ENCODE data around the gene HDAC4. TPM values are rescaled to one million over a fixed set of nuclear protein-coding genes. Genes with fewer than 3 reads are reported as not detected.

Gene HDAC4
- polyA plus RNA-seq, 3 donors, result 12.3 to 22.6 (median 14.5) TPM

DNA sequence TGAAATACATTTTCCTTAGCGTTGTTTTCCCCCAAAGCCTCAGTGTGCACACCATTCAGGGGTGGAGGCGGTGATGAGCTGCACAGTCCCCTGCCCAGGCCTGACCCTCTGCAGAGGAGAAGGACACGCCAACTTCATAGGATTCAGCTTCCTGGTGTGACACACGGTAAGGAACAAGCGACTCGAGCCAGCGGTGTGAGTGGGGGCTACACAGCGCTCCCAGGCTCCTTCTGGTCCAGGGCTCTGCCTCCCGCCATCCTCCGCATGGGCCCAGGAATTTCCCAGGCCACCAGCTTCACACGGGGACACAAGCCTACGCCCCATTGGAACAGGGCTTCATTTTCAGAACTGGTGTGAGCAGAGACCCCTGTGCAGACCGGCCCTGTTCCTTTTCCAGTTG is 272.1 kb downstream of the HDAC4 start:
- DNase-seq (ENCODE audit: extremely low read depth in 1 of 11, low read depth in 9 of 11, low spot score in 4 of 11), result no peak

GRCh38 chr2:239127513-239127912 is 273.3 kb downstream of the HDAC4 start:
- peak in 1 of 11 donors; percentile 22 for DNase-seq (ENCODE audit: extremely low read depth in 1 of 11, low read depth in 9 of 11, low spot score in 4 of 11)

- no peak for DNase-seq (ENCODE audit: extremely low read depth in 1 of 11, low read depth in 9 of 11, low spot score in 4 of 11)
Measured at GRCh38 chr2:239125726-239126675, 274.8 kb downstream of the HDAC4 start.

DNA sequence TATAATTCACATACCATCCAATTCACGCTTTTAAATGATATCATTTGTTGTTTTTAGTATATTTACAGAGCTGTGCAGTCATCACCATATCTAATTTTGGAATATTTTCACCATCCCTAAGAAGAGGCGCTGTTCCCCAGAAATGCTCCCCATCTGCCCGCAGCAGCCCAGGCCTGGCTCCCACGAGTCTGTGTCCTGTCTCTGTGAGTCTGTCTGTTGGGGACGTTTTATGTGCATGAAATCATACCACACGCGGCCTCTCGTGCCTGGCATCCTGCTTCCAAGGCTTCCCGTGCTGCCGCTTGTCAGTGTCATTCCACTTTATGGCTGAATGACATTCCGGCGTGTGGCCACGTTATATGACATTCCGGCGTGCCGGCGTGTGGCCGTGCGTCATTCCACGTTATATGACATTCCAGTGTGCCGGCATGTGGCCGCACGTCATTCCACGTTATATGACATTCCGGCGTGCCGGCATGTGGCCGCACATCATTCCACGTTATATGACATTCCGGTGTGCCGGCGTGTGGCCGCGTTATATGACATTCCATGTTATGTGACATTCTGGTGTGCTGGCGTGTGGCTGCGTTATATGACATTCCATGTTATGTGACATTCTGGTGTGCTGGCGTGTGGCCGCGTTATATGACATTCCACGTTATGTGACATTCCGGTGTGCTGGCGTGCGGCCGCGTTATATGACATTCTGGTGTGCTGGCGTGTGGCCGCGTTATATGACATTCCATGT is 276.5 kb downstream of the HDAC4 start:
- no peak for DNase-seq (ENCODE audit: extremely low read depth in 1 of 11, low read depth in 9 of 11, low spot score in 4 of 11)

GRCh38 chr2:239122421-239123110 is 278.3 kb downstream of the HDAC4 start:
- DNase-seq (ENCODE audit: extremely low read depth in 1 of 11, low read depth in 9 of 11, low spot score in 4 of 11), result no peak

GRCh38 chr2:239121600-239122012 is 279.2 kb downstream of the HDAC4 start:
- DNase-seq (ENCODE audit: extremely low read depth in 1 of 11, low read depth in 9 of 11, low spot score in 4 of 11), result no peak

- DNase-seq (ENCODE audit: extremely low read depth in 1 of 11, low read depth in 9 of 11, low spot score in 4 of 11), result no peak
Measured at GRCh38 chr2:239120664-239121063, 280.2 kb downstream of the HDAC4 start.

- DNase-seq (ENCODE audit: extremely low read depth in 1 of 11, low read depth in 9 of 11, low spot score in 4 of 11), result no peak
Measured at GRCh38 chr2:239119346-239120126, 281.3 kb downstream of the HDAC4 start.

- no peak for DNase-seq (ENCODE audit: extremely low read depth in 1 of 11, low read depth in 9 of 11, low spot score in 4 of 11)
Measured at GRCh38 chr2:239118675-239119211, 282.1 kb downstream of the HDAC4 start.

GRCh38 chr2:239118264-239118663 is 282.6 kb downstream of the HDAC4 start:
- no peak for DNase-seq (ENCODE audit: extremely low read depth in 1 of 11, low read depth in 9 of 11, low spot score in 4 of 11)

DNA sequence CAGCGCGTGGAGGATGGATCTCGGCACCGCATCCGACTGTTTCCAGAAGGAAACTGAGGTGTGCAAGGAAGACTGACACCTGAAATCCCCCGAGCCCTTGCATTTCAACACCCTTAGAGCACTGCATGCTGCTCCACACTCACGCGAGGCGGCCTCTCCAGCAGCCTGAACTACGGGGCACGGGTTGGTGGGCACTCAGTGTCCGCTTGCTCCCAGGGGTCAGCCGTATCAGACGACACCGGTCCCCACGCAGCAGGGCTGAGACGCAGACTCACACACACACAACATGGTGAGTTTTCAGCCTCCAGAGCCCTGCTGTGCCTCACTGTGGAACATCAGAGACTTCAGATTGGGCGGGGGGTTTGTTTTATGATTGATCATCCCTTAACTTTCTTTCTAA is 283.0 kb downstream of the HDAC4 start:
- no peak for DNase-seq (ENCODE audit: extremely low read depth in 1 of 11, low read depth in 9 of 11, low spot score in 4 of 11)

DNA sequence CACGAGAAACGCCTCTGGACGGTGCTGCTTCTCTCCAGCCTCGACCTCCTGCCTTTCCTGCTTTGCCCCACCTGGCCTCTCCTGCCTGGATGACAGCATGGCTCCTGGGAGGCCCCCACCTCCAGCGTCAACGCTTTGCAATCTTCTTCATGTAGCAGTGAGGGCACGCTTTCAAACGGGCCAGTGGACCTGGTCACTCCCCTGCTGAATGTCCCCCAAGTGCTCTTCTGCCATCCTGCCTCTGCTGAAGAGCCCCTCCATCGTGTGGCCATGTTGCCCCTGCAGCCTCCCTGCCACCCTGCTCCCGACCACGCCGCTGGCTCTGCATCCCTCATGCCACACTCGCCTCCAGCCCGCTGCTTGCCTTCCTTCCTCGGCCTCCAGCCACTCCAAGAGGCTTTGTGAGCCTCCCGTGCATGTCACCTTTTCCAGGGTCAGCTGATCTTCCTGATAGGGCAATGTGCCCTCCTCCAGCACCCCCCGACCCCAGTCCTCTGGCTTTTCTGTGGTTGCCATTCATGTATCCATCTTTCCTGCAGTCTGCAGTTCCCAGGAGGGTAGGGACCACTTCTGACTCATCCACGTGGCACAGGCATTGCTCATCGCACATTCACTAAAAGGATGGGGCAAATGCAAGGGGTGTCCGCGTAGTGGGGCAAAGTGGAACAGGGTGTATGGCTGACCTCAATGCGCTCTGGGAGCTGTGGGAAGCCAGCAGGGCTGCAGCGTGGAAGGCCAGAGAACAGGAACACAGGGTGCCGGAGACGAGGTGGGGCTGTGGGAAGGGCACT is 284.2 kb downstream of the HDAC4 start:
- DNase-seq (ENCODE audit: extremely low read depth in 1 of 11, low read depth in 9 of 11, low spot score in 4 of 11), result no peak

DNA sequence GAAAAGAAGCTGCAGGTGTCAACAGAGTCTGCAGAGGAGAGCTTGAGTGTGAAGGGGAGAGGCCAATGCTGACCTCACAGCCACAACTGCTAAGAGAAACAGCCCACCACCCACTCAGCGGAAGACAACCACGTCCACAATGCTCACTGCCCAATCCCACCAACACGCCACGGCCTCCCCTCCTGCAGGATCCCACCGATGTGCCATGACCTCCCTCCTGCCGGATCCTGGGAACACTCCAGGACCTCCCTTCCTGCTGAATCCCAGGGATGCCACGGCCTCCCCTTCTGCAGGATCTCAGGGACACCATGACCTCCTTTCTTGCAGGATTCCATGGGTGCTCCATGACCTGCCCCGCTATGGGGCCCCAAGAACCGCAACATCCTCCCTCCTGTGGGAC is 285.2 kb downstream of the HDAC4 start:
- DNase-seq (ENCODE audit: extremely low read depth in 1 of 11, low read depth in 9 of 11, low spot score in 4 of 11), result no peak

DNA sequence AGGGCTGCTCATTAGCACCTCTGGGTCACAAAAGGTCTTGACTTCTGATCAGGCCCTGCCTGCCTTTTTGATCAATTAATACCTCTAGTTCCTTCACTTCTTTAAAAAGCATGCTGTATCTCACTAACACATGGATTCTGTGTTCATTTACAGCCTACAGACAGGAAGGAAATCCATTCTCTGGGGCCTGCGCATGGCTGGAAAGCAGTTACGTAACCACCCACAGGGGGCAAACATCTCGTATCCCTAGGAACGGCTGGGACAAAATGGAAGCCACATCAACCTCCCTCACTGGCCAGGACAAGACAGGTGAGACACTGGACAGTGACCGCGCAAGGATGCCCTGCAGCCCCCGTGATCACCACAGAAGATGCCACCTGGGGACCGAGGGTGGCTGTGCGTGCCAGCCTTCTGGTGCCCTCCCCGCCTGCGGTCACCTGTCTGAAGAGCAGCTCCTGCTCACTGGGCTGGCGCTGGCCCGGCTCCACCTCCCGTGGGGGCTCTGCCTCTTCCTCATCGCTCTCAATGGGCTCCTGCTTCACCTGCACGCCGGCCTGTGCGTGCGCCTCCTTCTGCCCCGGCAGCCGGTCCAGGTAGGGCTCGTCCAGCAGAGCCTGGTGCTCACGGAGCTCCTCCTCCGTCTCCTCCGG is 286.1 kb downstream of the HDAC4 start:
- DNase-seq (ENCODE audit: extremely low read depth in 1 of 11, low read depth in 9 of 11, low spot score in 4 of 11), result no peak

DNA sequence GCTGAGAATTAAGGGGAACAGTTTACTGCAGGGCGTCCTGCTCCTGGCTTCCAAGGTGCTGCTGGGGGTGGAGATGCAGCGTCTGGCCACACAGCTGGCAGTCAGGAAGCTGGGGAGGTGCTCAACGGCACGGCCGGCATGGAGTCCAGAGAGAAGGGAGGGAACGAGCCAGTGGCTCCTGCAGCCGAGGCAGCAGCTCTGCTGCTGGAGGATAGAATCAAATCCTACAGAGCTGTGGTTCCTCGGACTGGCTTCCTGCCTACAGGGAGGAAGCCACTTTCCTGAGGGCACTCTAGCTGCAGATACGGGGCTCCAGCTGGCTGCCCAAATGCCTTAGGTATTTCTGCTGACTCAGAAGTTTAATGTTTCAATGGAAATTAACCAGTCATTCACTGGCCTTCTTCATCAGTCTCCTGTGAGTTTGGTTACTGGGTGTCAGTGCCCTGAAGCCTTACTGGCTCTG is 286.7 kb downstream of the HDAC4 start:
- no peak for DNase-seq (ENCODE audit: extremely low read depth in 1 of 11, low read depth in 9 of 11, low spot score in 4 of 11)

GRCh38 chr2:239113615-239114014 is 287.2 kb downstream of the HDAC4 start:
- no peak for DNase-seq (ENCODE audit: extremely low read depth in 1 of 11, low read depth in 9 of 11, low spot score in 4 of 11)

GRCh38 chr2:239113171-239113570 is 287.6 kb downstream of the HDAC4 start:
- no peak for DNase-seq (ENCODE audit: extremely low read depth in 1 of 11, low read depth in 9 of 11, low spot score in 4 of 11)
